Endodermal cell (in vitro differentiated cells): ENCODE data around the gene DDI2. TPM values are rescaled to one million over a fixed set of nuclear protein-coding genes. Genes with fewer than 3 reads are reported as not detected.

Experiments used
- DNase-seq: peaks from one replicate; pipeline ENCODE4 v3.0.0-alpha.2; 2017
- H3K27ac ChIP-seq: 2 replicates; pipeline ENCODE4 v1.5.1; 2013; ENCODE audit warnings: mild to moderate bottlenecking, low read depth, low read length, moderate library complexity
- H3K27me3 ChIP-seq: 2 replicates; pipeline ENCODE4 v1.6.1; 2013; ENCODE audit warnings: mild to moderate bottlenecking, low read length, moderate library complexity; ENCODE audit not compliant: insufficient read depth, control insufficient read depth, poor library complexity, severe bottlenecking
- H3K36me3 ChIP-seq: 2 replicates; pipeline ENCODE4 v1.7.0; 2013; ENCODE audit warnings: mild to moderate bottlenecking, low read length, moderate library complexity; ENCODE audit not compliant: control insufficient read depth, insufficient read depth
- H3K4me1 ChIP-seq: one replicate; pipeline ENCODE4 v1.7.0; 2013; ENCODE audit warnings: low read length; ENCODE audit not compliant: control insufficient read depth, insufficient read depth
- H3K4me3 ChIP-seq: 2 replicates; pipeline ENCODE4 v1.5.1; 2013; ENCODE audit warnings: mild to moderate bottlenecking, low read length, moderate library complexity
- H3K9ac ChIP-seq: 2 replicates; pipeline ENCODE4 v1.6.1; 2013; ENCODE audit warnings: mild to moderate bottlenecking, low read length, moderate library complexity; ENCODE audit not compliant: poor library complexity, severe bottlenecking; ENCODE audit errors: extremely low read depth
- H3K9me3 ChIP-seq: 2 replicates; pipeline ENCODE4 v1.6.1; 2013; ENCODE audit warnings: mild to moderate bottlenecking, low read length, moderate library complexity; ENCODE audit not compliant: control insufficient read depth
- H3K27ac Mint-ChIP-seq: 2 replicates; pipeline ENCODE4 v1.8.0; 2020; ENCODE audit warnings: mixed read lengths
- H3K27me3 Mint-ChIP-seq: 2 replicates; pipeline ENCODE4 v1.8.0; 2021; ENCODE audit warnings: mild to moderate bottlenecking, mixed read lengths; ENCODE audit not compliant: insufficient read depth
- H3K36me3 Mint-ChIP-seq: 2 replicates; pipeline ENCODE4 v1.8.0; 2020; ENCODE audit warnings: low read depth, mixed read lengths
- H3K4me1 Mint-ChIP-seq: 2 replicates; pipeline ENCODE4 v1.8.0; 2020; ENCODE audit warnings: mixed read lengths
- H3K4me3 Mint-ChIP-seq: 2 replicates; pipeline ENCODE4 v1.8.0; 2020; ENCODE audit warnings: mild to moderate bottlenecking, moderate library complexity, mixed read lengths
- H3K9me3 Mint-ChIP-seq: 2 replicates; pipeline ENCODE4 v1.8.0; 2020; ENCODE audit warnings: mild to moderate bottlenecking, mixed read lengths
- WGBS, 2 experiments: methylation state at CpG; one replicate each; pipeline versions ENCODE4 v1.1.5 to v1.1.7; 2013; ENCODE audit warnings: missing lambda C conversion rate in 2 of 2, mixed read lengths in 1 of 2; ENCODE audit not compliant: insufficient coverage in 1 of 2, insufficient read length in 1 of 2; 5-methylcytosine and 5-hydroxymethylcytosine counted together
- total RNA-seq, 2 donors: library from RNA; stranded (reverse); fragmentation: NEBNext Ultra II Directional in 1 of 2; extraction: Animal tissue kit (Norgen Biotek cat#: 25700) in 1 of 2; gene quantifications; 2 replicates in 1 of 2; 3 replicates in 1 of 2; pipeline ENCODE4 v1.2.1, GENCODE V29; 2021
- TF ChIP-seq, protein P1 (sequence below): fragments of 200-600 bp; sonication (generic); conservative IDR thresholded peaks from 2 replicates; pipeline ENCODE4 v1.5.0; 2021; ENCODE audit warnings: antibody characterized with exemption, mild to moderate bottlenecking

The DDI2 gene
- total RNA-seq, 2 donors from 2014 or later, result 36.0 to 37.6 TPM

DNA sequence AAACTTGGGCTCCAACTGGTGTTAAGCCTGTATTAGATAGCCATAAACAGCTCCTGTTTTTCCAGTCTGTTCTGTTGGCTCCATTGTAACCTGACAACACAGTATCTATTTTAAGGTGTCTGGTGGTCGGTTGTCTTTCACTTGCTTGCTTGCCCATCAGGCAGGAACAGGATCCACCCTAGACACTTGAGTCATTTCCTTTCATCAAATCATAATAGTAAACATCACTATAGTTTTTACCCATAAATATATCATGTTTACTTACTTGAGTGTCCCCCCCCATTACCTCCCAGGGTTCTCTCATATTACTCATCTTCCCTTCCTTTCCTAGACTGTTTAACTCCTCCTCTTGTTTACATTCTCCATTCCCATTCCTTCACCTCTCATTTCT lies 2.9 kb downstream of the DDI2 start:
- no peaks in the 10 kb centered on the region for H3K27me3 Mint-ChIP-seq
- H3K4me3 Mint-ChIP-seq, result no peak overlapping the region
- H3K9me3 Mint-ChIP-seq, result no peaks in the 10 kb centered on the region
- H3K4me3 ChIP-seq, result peak overlapping the region; percentile 25
- TF ChIP-seq, protein P1, sequence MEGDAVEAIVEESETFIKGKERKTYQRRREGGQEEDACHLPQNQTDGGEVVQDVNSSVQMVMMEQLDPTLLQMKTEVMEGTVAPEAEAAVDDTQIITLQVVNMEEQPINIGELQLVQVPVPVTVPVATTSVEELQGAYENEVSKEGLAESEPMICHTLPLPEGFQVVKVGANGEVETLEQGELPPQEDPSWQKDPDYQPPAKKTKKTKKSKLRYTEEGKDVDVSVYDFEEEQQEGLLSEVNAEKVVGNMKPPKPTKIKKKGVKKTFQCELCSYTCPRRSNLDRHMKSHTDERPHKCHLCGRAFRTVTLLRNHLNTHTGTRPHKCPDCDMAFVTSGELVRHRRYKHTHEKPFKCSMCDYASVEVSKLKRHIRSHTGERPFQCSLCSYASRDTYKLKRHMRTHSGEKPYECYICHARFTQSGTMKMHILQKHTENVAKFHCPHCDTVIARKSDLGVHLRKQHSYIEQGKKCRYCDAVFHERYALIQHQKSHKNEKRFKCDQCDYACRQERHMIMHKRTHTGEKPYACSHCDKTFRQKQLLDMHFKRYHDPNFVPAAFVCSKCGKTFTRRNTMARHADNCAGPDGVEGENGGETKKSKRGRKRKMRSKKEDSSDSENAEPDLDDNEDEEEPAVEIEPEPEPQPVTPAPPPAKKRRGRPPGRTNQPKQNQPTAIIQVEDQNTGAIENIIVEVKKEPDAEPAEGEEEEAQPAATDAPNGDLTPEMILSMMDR, result no peak
- H3K4me1 Mint-ChIP-seq, result peaks cover 28% of the 10 kb centered on the region
- no peak overlapping the region for H3K27ac ChIP-seq
- H3K27ac Mint-ChIP-seq, result no peak overlapping the region
- H3K9ac ChIP-seq, result no peak overlapping the region
- H3K4me1 ChIP-seq, result peaks cover 6% of the 10 kb centered on the region
- WGBS, 2 experiments, result 93 to 100% methylated on average over 1 of the region's 1 CpG
- no peaks in the 10 kb centered on the region for H3K9me3 ChIP-seq
- no peaks in the 10 kb centered on the region for H3K27me3 ChIP-seq
- H3K36me3 Mint-ChIP-seq, result peaks cover 5% of the 10 kb centered on the region
- peaks cover 4% of the 10 kb centered on the region for H3K36me3 ChIP-seq
- DNase-seq, result no peak

DNA sequence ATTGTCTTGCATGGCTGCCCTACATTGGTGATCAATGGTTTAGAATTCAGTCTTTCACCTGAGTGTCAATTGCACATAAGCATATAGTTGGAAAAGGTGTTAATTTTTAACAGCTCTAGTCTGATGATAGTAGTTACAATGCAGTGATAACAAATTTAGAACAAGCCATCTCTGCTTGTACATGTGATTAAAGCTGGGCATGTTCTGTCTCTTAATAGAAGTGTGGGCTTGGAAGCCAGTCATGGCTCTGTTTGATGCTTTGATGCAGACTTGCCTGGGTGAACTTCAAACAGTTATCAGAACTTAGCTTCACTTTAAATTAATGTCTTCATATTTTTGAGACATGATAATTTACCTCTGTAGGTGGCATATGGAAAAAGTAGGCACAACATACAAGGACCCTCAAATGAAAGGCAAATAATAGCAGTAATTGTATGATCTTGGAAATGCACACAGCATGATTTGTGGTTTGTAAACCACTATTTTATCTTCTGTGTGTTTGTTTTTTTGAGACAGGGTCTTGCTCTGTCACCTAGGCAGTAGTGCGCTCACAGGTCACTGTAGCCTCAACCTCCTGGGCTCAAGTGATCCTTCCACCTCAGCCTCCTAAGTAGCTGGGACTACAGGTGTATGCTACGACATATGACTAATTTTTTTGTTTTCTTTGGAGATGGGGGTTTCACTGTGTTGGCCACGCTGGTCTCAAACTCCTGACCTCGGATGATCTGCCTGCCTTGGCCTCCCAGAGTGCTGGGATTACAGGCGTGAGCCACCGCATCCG lies 3.8 kb downstream of the DDI2 start:
- H3K9me3 ChIP-seq, result no peaks in the 10 kb centered on the region
- Mint-ChIP-seq H3K4me3 (no peak overlapping the region), H3K27me3 (no peaks in the 10 kb centered on the region), H3K4me1 (peaks cover 20% of the 10 kb centered on the region), H3K27ac (no peak overlapping the region), H3K9me3 (no peaks in the 10 kb centered on the region), H3K36me3 (peaks cover 5% of the 10 kb centered on the region)
- TF ChIP-seq, protein P1, result no peak
- WGBS, 2 experiments, result 92% methylated on average over 5 of the region's 7 CpGs; no CpG with 5 or more reads in 1 of the 2 experiments
- H3K36me3 ChIP-seq, result peaks cover 4% of the 10 kb centered on the region
- H3K27ac ChIP-seq, result no peak overlapping the region
- no peak for DNase-seq
- H3K4me3 ChIP-seq, result no peak overlapping the region
- H3K9ac ChIP-seq, result no peak overlapping the region
- H3K4me1 ChIP-seq, result peaks cover 3% of the 10 kb centered on the region
- H3K27me3 ChIP-seq, result no peaks in the 10 kb centered on the region

DNA sequence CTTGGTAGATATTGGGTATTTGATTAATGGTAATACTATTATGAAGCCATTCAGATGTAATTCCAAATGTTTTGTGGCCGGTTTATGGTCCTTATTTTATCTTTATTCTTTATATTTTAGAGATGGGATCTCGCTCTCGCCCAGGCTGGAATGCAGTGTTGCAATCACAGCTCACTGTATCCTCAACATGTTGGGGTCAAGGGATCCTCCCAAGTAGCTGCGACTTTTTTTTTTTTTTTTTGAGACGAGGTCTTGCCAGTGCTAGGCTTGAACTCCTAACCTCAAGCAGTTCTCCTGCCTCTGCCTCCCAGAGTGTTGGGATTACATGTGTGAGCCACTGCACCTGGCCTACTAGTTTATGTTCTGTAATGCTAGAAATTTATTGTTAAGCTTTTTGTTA lies 4.7 kb downstream of the DDI2 start:
- H3K9me3 Mint-ChIP-seq, result no peaks in the 10 kb centered on the region
- Histone ChIP-seq H3K4me1 (no peaks in the 10 kb centered on the region), H3K4me3 (no peak overlapping the region), H3K9me3 (no peaks in the 10 kb centered on the region), H3K27ac (no peak overlapping the region), H3K27me3 (no peaks in the 10 kb centered on the region), H3K9ac (no peak overlapping the region), H3K36me3 (peaks cover 11% of the 10 kb centered on the region)
- H3K27me3 Mint-ChIP-seq, result no peaks in the 10 kb centered on the region
- no peak overlapping the region for H3K27ac Mint-ChIP-seq
- H3K4me1 Mint-ChIP-seq, result peaks cover 11% of the 10 kb centered on the region
- 87 to 95% methylated on average over 3 to 5 of the region's 5 CpGs for WGBS, 2 experiments
- no peak for DNase-seq
- H3K4me3 Mint-ChIP-seq, result no peak overlapping the region
- TF ChIP-seq, protein P1, result no peak
- H3K36me3 Mint-ChIP-seq, result peaks cover 11% of the 10 kb centered on the region
